ENCODE data around the gene B3GAT3.
A peak's percentile ranks its signal among the peaks of the same experiment; 100 is the strongest.

B3GAT3 gene

GRCh38 chr11:62566247-62566646 is 55.5 kb downstream of the B3GAT3 start:
- Mint-ChIP-seq H3K4me1 (ENCODE audit: low read depth) (peaks cover 73% of the 10 kb centered on the region), H3K36me3 (ENCODE audit: low read depth) (peaks cover 79% of the 10 kb centered on the region), H3K4me3 (peak overlapping the region; percentile 40), H3K27me3 (no peaks in the 10 kb centered on the region), H3K27ac (peak overlapping the region; percentile 42), H3K9me3 (no peaks in the 10 kb centered on the region)

Measured in stimulated activated naive CD8-positive, alpha-beta T cell treated with anti-CD3 and anti-CD28 coated beads, Interleukin-15, Interleukin-2, amounts not matched to agents 100 ng/mL and 50 ng/mL, for 24 hours (primary cell).